Right lobe of liver (tissue), 4 donors: ENCODE results near the gene INTS13.
"Not testable (repeated sequence)": the region's sequence is repeated elsewhere in the genome, so short reads cannot be mapped to it uniquely, and the experiment has no call there.

Experiments
- CTCF ChIP-seq, 4 donors: fragments of 200-600 bp in 3 of 4; fragments of 450-650 bp in 1 of 4; IDR thresholded peaks; one replicate each; pipeline versions ENCODE4 v1.5.1 to v1.8.0; 2016 to 2022; ENCODE audit warnings: antibody characterized with exemption in 4 of 4, mild to moderate bottlenecking in 2 of 4
- POLR2A ChIP-seq: fragments of 450-650 bp; IDR thresholded peaks from one replicate; pipeline ENCODE4 v1.6.1; 2017; ENCODE audit warnings: antibody characterized with exemption, mild to moderate bottlenecking
- donor health status: DM: no; HTN: no; CAD: no.
- donor health status: DM: no; HTN: no; CAD: no.
- donor health status: DM: no; HTN: yes; CAD: no.

- not testable (repeated sequence) for TF ChIP-seq CTCF (IDR thresholded peaks at IDR 0.05); POLR2A
These were observed 34.4 kb downstream of the INTS13 start for GRCh38 chr12:26903396-26903795.
